Nephron (organoid): Measurements from ENCODE around the gene DSG4.
A peak's percentile ranks its signal among the peaks of the same experiment; 100 is the strongest.

Source experiments
- H3K27ac Mint-ChIP-seq, 3 experiments: 2 replicates each; pipeline ENCODE4 v1.8.0; 2020; ENCODE audit warnings: mixed read lengths in 3 of 3, mild to moderate bottlenecking in 2 of 3, moderate library complexity in 1 of 3
- H3K27me3 Mint-ChIP-seq: 2 replicates; pipeline ENCODE4 v1.8.0; 2021; ENCODE audit warnings: low read depth, mild to moderate bottlenecking, moderate library complexity, mixed read lengths
- H3K36me3 Mint-ChIP-seq: 2 replicates; pipeline ENCODE4 v1.8.0; 2020; ENCODE audit warnings: low read depth, mixed read lengths
- H3K4me1 Mint-ChIP-seq: 2 replicates; pipeline ENCODE4 v1.8.0; 2020; ENCODE audit warnings: mixed read lengths
- H3K4me3 Mint-ChIP-seq, 3 experiments: 2 replicates each; pipeline ENCODE4 v1.8.0; 2020; ENCODE audit warnings: mild to moderate bottlenecking in 3 of 3, mixed read lengths in 3 of 3, moderate library complexity in 2 of 3
- H3K9me3 Mint-ChIP-seq: 2 replicates; pipeline ENCODE4 v1.8.0; 2020; ENCODE audit warnings: mixed read lengths
- TF ChIP-seq, protein P1 (sequence below), 3 experiments: fragments of 200-600 bp; sonication (generic); IDR thresholded peaks; one replicate each; pipeline ENCODE4 v1.5.0; 2021; ENCODE audit warnings: antibody characterized with exemption in 3 of 3; ENCODE audit not compliant: unreplicated experiment in 3 of 3

Gene DSG4

DNA sequence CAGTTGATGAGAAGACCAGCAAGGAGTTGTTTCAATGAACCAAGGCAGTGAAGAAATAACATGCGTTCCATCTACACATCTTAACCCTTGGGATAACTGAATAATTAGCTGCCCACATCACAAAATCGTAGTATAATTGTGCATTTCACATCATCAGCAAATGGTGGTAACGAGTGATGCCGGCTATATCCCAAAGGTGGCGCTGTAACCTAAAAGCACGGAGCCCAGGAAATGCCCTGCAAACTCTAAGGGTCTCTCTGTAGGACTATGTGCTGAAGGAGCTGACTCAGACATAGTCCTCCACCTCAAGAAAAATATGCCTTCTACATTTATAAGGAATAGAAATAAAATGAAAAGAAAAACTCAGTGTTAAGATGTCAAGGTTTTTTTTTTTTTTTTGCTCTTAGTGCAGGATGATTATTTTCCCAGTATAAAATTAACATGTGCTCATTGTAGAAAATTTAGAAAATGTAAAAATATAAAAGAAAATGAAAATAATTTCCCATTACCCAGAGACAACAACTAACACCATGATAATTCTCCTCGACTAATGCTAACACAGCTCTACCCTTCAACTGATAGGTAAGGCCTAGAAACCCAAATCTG is 47.9 kb downstream of the DSG4 start:
- Mint-ChIP-seq H3K4me1 (no peaks in the 10 kb centered on the region), H3K27ac (no peak overlapping the region), H3K9me3 (peaks cover 2% of the 10 kb centered on the region), H3K4me3 (no peak overlapping the region), H3K27me3 (no peaks in the 10 kb centered on the region), H3K36me3 (no peaks in the 10 kb centered on the region)
- TF ChIP-seq, protein P1, sequence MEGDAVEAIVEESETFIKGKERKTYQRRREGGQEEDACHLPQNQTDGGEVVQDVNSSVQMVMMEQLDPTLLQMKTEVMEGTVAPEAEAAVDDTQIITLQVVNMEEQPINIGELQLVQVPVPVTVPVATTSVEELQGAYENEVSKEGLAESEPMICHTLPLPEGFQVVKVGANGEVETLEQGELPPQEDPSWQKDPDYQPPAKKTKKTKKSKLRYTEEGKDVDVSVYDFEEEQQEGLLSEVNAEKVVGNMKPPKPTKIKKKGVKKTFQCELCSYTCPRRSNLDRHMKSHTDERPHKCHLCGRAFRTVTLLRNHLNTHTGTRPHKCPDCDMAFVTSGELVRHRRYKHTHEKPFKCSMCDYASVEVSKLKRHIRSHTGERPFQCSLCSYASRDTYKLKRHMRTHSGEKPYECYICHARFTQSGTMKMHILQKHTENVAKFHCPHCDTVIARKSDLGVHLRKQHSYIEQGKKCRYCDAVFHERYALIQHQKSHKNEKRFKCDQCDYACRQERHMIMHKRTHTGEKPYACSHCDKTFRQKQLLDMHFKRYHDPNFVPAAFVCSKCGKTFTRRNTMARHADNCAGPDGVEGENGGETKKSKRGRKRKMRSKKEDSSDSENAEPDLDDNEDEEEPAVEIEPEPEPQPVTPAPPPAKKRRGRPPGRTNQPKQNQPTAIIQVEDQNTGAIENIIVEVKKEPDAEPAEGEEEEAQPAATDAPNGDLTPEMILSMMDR (IDR thresholded peaks at IDR 0.05; ENCODE audit: unreplicated experiment in 3 of 3): peak; percentile 26 to 51 (median 42)

DNA sequence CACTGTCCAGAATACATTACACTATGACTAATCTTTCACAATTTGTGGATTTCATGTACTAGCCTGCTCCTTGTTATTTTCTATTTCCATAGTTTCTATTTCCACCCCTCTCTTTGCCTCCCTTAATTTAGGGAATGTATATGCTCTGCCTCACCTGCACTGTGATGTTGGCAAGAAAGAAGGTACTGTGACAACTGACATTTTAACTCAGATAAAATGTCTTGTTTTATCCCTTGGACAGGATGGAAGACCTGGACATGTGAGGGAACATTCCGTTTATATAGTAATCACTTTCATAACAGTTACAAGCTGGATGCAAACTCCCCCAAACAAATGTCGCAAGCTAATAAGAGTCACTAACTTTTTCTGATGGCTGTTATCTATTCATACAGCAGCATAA is 49.4 kb downstream of the DSG4 start:
- no peaks in the 10 kb centered on the region for H3K4me1 Mint-ChIP-seq
- H3K27me3 Mint-ChIP-seq: no peaks in the 10 kb centered on the region
- no peaks in the 10 kb centered on the region for H3K36me3 Mint-ChIP-seq
- H3K27ac Mint-ChIP-seq: no peak overlapping the region
- peaks cover 5% of the 10 kb centered on the region for H3K9me3 Mint-ChIP-seq
- TF ChIP-seq, protein P1 (IDR thresholded peaks at IDR 0.05; ENCODE audit: unreplicated experiment in 3 of 3): no peak
- no peak overlapping the region for H3K4me3 Mint-ChIP-seq

DNA sequence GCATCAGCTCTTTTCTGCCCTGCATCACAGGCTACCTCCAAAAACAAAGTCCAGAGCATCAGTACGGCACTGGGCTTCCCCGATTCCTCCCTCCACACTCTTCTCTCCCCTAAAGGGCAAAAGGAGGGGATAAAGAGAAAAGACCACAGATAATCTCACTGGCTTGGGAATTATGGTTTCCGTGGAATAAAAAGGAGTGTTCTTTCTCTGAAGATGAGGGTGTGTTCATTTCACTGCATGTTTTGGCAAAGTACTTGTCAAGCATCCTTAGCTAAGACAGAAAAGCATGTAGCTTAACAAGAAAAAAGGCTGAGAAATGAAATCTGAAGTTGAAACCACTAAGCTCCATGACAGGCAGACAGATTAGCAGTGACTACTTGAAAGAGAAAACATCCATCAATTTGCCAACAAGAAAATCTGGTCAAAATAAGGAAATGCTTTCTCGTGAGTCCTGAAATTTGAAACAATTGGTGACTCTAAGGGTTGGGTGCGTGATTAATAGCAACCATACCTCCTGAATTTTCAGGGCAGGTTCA is 50.4 kb downstream of the DSG4 start:
- Mint-ChIP-seq H3K4me3 (no peak overlapping the region), H3K27me3 (no peaks in the 10 kb centered on the region)

DNA sequence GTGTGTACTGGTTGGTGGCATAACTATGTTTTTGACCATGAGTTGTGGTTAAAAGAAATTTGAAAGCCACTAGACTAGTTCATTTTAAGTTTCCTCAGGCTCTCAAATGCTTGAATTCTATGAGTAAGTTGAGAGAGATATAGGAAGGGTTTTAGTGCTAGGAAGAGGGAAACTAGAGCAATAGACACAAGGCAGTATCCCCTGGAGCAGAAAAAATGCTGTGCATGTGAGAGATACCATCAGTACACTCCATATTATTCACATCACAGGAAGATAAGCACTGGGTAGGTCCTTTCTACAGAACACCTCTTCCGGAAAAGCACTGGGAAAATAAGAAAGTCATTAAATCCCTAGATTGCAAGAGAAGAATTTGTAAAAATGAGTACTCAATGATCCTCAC is 51.6 kb downstream of the DSG4 start:
- Mint-ChIP-seq H3K4me1 (no peaks in the 10 kb centered on the region), H3K9me3 (peaks cover 18% of the 10 kb centered on the region), H3K4me3 (no peak overlapping the region), H3K36me3 (no peaks in the 10 kb centered on the region), H3K27ac (no peak overlapping the region), H3K27me3 (no peaks in the 10 kb centered on the region)
- TF ChIP-seq, protein P1 (IDR thresholded peaks at IDR 0.05; ENCODE audit: unreplicated experiment in 3 of 3): no peak

More for the DNA sequence above, 50.4 kb downstream of the DSG4 start:
- no peaks in the 10 kb centered on the region for H3K36me3 Mint-ChIP-seq
- H3K9me3 Mint-ChIP-seq: peaks cover 8% of the 10 kb centered on the region
- H3K4me1 Mint-ChIP-seq: no peaks in the 10 kb centered on the region
- TF ChIP-seq, protein P1 (IDR thresholded peaks at IDR 0.05; ENCODE audit: unreplicated experiment in 3 of 3): no peak
- H3K27ac Mint-ChIP-seq: no peak overlapping the region

DNA sequence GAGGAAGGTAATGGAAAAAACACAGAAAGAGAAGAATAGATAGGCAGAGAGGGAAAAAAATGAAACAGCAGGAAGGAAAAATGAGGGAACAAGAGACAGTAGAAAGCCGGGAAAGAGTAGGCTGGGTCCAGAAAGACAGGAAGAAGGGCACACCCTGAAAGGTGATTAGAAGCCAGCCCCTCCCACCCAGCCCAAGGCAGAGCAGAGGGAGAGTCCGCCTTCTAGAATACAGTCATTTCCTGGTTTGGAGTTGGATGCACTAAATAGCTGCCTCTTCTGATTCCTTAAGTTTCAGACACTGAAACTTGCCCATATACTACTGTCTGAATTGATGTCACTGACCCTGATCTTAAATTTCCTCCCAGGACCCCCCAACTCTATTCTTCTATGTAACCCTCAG is 53.0 kb downstream of the DSG4 start:
- no peaks in the 10 kb centered on the region for H3K4me1 Mint-ChIP-seq
- TF ChIP-seq, protein P1 (IDR thresholded peaks at IDR 0.05; ENCODE audit: unreplicated experiment in 3 of 3): no peak

DNA sequence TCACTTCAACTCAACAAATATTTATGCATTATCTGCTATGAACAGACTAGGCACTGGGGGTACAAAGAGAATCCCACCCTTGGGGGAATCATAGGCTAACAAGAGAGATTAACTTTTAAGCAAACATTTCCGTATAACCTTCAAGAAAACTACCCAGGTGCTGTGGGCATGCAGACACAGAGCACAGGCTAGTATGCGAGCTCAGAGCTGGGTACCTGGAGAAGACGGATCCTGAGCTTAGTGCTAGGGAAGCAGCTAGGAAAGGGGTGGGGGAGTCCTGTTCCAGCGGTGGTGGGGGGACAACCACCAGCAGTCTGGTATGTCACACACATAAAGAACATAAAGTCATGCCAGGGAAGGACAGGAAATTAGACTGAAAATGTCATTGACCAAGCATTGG is 53.5 kb downstream of the DSG4 start:
- Mint-ChIP-seq H3K9me3 (peaks cover 23% of the 10 kb centered on the region), H3K36me3 (no peaks in the 10 kb centered on the region), H3K27me3 (no peaks in the 10 kb centered on the region), H3K27ac (no peak overlapping the region), H3K4me1 (no peaks in the 10 kb centered on the region), H3K4me3 (no peak overlapping the region)
- TF ChIP-seq, protein P1 (IDR thresholded peaks at IDR 0.05; ENCODE audit: unreplicated experiment in 3 of 3): no peak

More for the DNA sequence above, 53.0 kb downstream of the DSG4 start:
- Mint-ChIP-seq H3K27ac (no peak overlapping the region), H3K27me3 (no peaks in the 10 kb centered on the region), H3K4me3 (no peak overlapping the region), H3K9me3 (peaks cover 21% of the 10 kb centered on the region), H3K36me3 (no peaks in the 10 kb centered on the region)
